ENCODE data around the gene SCYL3.

Gene SCYL3

GRCh38 chr1:169900571-169900970 lies 6.9 kb upstream of the SCYL3 start:
- no peak for DNase-seq (ENCODE audit: low spot score)

- DNase-seq (ENCODE audit: low spot score), result no peak
Observed at GRCh38 chr1:169899519-169900217, 6.0 kb upstream of the SCYL3 start.

- DNase-seq (ENCODE audit: low spot score), result no peak
Observed at GRCh38 chr1:169896013-169896412, 2.3 kb upstream of the SCYL3 start.

GRCh38 chr1:169894424-169895145 lies 889 bp upstream of the SCYL3 start:
- DNase-seq (ENCODE audit: low spot score), result no peak

GRCh38 chr1:169892927-169893644 lies 610 bp downstream of the SCYL3 start:
- no peak for DNase-seq (ENCODE audit: low spot score)

- DNase-seq (ENCODE audit: low spot score), result no peak
Observed at GRCh38 chr1:169892176-169892926, 1.3 kb downstream of the SCYL3 start.

- DNase-seq (ENCODE audit: low spot score), result no peak
Observed at GRCh38 chr1:169891539-169891885, 2.2 kb downstream of the SCYL3 start.

- peak; percentile 22 for DNase-seq (ENCODE audit: low spot score)
Observed at GRCh38 chr1:169890761-169891538, 2.7 kb downstream of the SCYL3 start.

GRCh38 chr1:169889871-169890270 lies 3.8 kb downstream of the SCYL3 start:
- DNase-seq (ENCODE audit: low spot score), result no peak

- DNase-seq (ENCODE audit: low spot score), result no peak
Observed at GRCh38 chr1:169886931-169887330, 6.8 kb downstream of the SCYL3 start.

- no peak for DNase-seq (ENCODE audit: low spot score)
Observed at GRCh38 chr1:169886422-169886821, 7.3 kb downstream of the SCYL3 start.

GRCh38 chr1:169885207-169885606 lies 8.5 kb downstream of the SCYL3 start:
- no peak for DNase-seq (ENCODE audit: low spot score)

GRCh38 chr1:169884634-169885033 lies 9.1 kb downstream of the SCYL3 start:
- DNase-seq (ENCODE audit: low spot score), result no peak

- no peak for DNase-seq (ENCODE audit: low spot score)
Observed at GRCh38 chr1:169882039-169882511, 11.6 kb downstream of the SCYL3 start.

GRCh38 chr1:169879034-169879840 lies 14.5 kb downstream of the SCYL3 start:
- no peak for DNase-seq (ENCODE audit: low spot score)

GRCh38 chr1:169878498-169878897 lies 15.2 kb downstream of the SCYL3 start:
- no peak for DNase-seq (ENCODE audit: low spot score)

GRCh38 chr1:169877800-169878491 lies 15.8 kb downstream of the SCYL3 start:
- DNase-seq (ENCODE audit: low spot score), result no peak

- DNase-seq (ENCODE audit: low spot score), result no peak
Observed at GRCh38 chr1:169874229-169874628, 19.5 kb downstream of the SCYL3 start.

- DNase-seq (ENCODE audit: low spot score), result no peak
Observed at GRCh38 chr1:169873582-169874199, 20.0 kb downstream of the SCYL3 start.

GRCh38 chr1:169872906-169873305 lies 20.8 kb downstream of the SCYL3 start:
- DNase-seq (ENCODE audit: low spot score), result no peak

All from germinal center (tissue), 1 donor.